Psoas muscle (tissue), 8 donors: ENCODE results near the gene NXPE3. TPM values are rescaled to one million over a fixed set of nuclear protein-coding genes. Genes with fewer than 3 reads are reported as not detected.

ENCODE experiments used
- ATAC-seq, 4 donors: fragments of 200-7000 bp; cut with Tn5 transposase; one replicate each; pipeline ENCODE4 v1.9.1; 2020; ENCODE audit warnings: moderate library complexity in 3 of 4, mild to moderate bottlenecking in 2 of 4
- DNase-seq, 2 donors: peaks; one replicate each; pipeline ENCODE4 v3.0.0-alpha.2; 2020
- H3K27ac ChIP-seq: fragments of 200-600 bp; one replicate; pipeline ENCODE4 v1.8.0; 2022
- H3K27me3 ChIP-seq, 3 donors: fragments of 200-600 bp in 1 of 3; one replicate each; pipeline versions ENCODE4 v1.6.1 to v1.8.0; 2013 to 2022; ENCODE audit warnings: low read length in 2 of 3, mild to moderate bottlenecking in 2 of 3, moderate library complexity in 1 of 3; ENCODE audit not compliant: insufficient read depth in 3 of 3
- H3K36me3 ChIP-seq, 2 donors: fragments of 200-600 bp in 1 of 2; one replicate each; pipeline versions ENCODE4 v1.6.1 to v1.8.0; 2013 to 2022; ENCODE audit warnings: low read depth in 1 of 2, mild to moderate bottlenecking in 1 of 2, moderate library complexity in 1 of 2; ENCODE audit not compliant: insufficient read depth in 1 of 2
- H3K4me1 ChIP-seq: fragments of 200-600 bp; one replicate; pipeline ENCODE4 v1.8.0; 2022
- H3K4me3 ChIP-seq: fragments of 200-600 bp; one replicate; pipeline ENCODE4 v1.8.0; 2022; ENCODE audit warnings: mild to moderate bottlenecking
- H3K9me3 ChIP-seq: fragments of 200-600 bp; one replicate; pipeline ENCODE4 v1.8.0; 2022
- WGBS, 3 donors: extraction: QIAGEN DNeasy Blood & Tissue Kit; methylation state at CpG; one replicate each; pipeline versions ENCODE4 v1.1.6 to v1.1.7; 2013; 5-methylcytosine and 5-hydroxymethylcytosine counted together
- intact Hi-C, 2 donors: fragments of 100-400 bp; cut with DNase I; formaldehyde crosslinking; loops; one replicate each; pipeline versions ENCODE4 v1.11.0 to v1.14.2; 2022
- polyA plus RNA-seq, 3 donors: library from polyadenylated mRNA; stranded (reverse); fragments of 200-250 nt; gene quantifications; one replicate each; pipeline ENCODE4 v1.2.3, GENCODE V29; 2013
- total RNA-seq, 4 donors: library from RNA; stranded (reverse); fragmentation: NEBNext Ultra II Directional in 2 of 4; extraction: Animal tissue kit (Norgen Biotek cat#: 25700) in 2 of 4; gene quantifications; one replicate each; pipeline versions ENCODE4 v1.2.1 to v1.2.4, GENCODE V29; 2021 to 2023
- TF ChIP-seq, protein P1 (sequence below): fragments of 200-600 bp; IDR thresholded peaks from one replicate; pipeline ENCODE4 v1.8.0; 2022; ENCODE audit warnings: antibody characterized with exemption
- donor health status: healthy with polysubstance abuse.
- donor health status: DM: no; HTN: no; CAD: no; lungs with moderate emphysema.
- donor health status: Bipolar disorder and iron deficiency.
- donor health status: healthy.
- donor health status: DM: yes; HTN: yes; CAD: no.
- donor health status: DM: no; HTN: no; CAD: no.
- donor health status: DM: no; HTN: no; CAD: no.
- donor health status: DM: yes; HTN: yes; CAD: no.

The NXPE3 gene
- total and polyA plus RNA-seq, 7 donors: 10.8 to 67.7 (median 43.3) TPM

- ATAC-seq: no peak
- Histone ChIP-seq H3K36me3 (no peaks in the 10 kb centered on the region), H3K27me3 (no peaks in the 10 kb centered on the region), H3K9me3 (no peaks in the 10 kb centered on the region), H3K4me3 (no peak overlapping the region), H3K4me1 (no peaks in the 10 kb centered on the region), H3K27ac (no peak overlapping the region)
- no peak for DNase-seq
- intact Hi-C loops: no loop called here
- WGBS, 3 donors: 74 to 81% (median 77%) methylated on average over 8 of the region's 8 CpGs
- TF ChIP-seq, protein P1, sequence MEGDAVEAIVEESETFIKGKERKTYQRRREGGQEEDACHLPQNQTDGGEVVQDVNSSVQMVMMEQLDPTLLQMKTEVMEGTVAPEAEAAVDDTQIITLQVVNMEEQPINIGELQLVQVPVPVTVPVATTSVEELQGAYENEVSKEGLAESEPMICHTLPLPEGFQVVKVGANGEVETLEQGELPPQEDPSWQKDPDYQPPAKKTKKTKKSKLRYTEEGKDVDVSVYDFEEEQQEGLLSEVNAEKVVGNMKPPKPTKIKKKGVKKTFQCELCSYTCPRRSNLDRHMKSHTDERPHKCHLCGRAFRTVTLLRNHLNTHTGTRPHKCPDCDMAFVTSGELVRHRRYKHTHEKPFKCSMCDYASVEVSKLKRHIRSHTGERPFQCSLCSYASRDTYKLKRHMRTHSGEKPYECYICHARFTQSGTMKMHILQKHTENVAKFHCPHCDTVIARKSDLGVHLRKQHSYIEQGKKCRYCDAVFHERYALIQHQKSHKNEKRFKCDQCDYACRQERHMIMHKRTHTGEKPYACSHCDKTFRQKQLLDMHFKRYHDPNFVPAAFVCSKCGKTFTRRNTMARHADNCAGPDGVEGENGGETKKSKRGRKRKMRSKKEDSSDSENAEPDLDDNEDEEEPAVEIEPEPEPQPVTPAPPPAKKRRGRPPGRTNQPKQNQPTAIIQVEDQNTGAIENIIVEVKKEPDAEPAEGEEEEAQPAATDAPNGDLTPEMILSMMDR: no peak
Measured at GRCh38 chr3:101876142-101876541, 97.1 kb downstream of the NXPE3 start.

Other genes starting within 250 kb of the NXPE3 start
- gene TRMT10C, start 217.3 kb upstream of the NXPE3 start, total RNA-seq: 10 to 100 TPM; 23.4 to 34.6 (median 26.8) TPM
- 10 to 100 TPM; 27.8 to 64.0 (median 50.9) TPM for gene TRMT10C, start 217.3 kb upstream of the NXPE3 start, polyA plus RNA-seq
- 100 to 1,000 TPM in 2 of 4 donors, 10 to 100 TPM in 2; 80.6 to 133 (median 112) TPM for gene PCNP, start 205.0 kb upstream of the NXPE3 start, total RNA-seq
- gene PCNP, start 205.0 kb upstream of the NXPE3 start, polyA plus RNA-seq: 100 to 1,000 TPM in 2 of 3 donors, 10 to 100 TPM in 1; 77.8 to 128 (median 105) TPM
- 10 to 100 TPM; 10.3 to 12.6 (median 11.6) TPM for gene ZBTB11, start 102.1 kb upstream of the NXPE3 start, total RNA-seq
- gene ZBTB11, start 102.1 kb upstream of the NXPE3 start, polyA plus RNA-seq: 1 to 10 TPM; 5.5 to 9.8 (median 5.9) TPM
- gene RPL24, start 92.5 kb upstream of the NXPE3 start, total RNA-seq: 100 to 1,000 TPM; 744 to 950 (median 822) TPM
- gene RPL24, start 92.5 kb upstream of the NXPE3 start, polyA plus RNA-seq: 1,000 to 10,000 TPM; 1,534 to 1,772 (median 1,709) TPM
- gene CEP97, start 54.6 kb upstream of the NXPE3 start, total RNA-seq: 10 to 100 TPM in 1 of 4 donors, 1 to 10 TPM in 3; 5.9 to 12.5 (median 7.9) TPM
- 1 to 10 TPM; 1.6 to 6.3 (median 1.9) TPM for gene CEP97, start 54.6 kb upstream of the NXPE3 start, polyA plus RNA-seq
- 10 to 100 TPM in 2 of 4 donors, 1 to 10 TPM in 2; 6.4 to 12.5 (median 9.8) TPM for gene NFKBIZ, start 70.3 kb downstream of the NXPE3 start, total RNA-seq
- gene NFKBIZ, start 70.3 kb downstream of the NXPE3 start, polyA plus RNA-seq: 1 to 10 TPM; 3.0 to 8.8 (median 5.4) TPM